ACC112 (cell line): ENCODE measurements around the gene TRABD2B.

Experiments used
- H2AFZ ChIP-seq: fragments of 200-600 bp; sonication (generic); one replicate; pipeline ENCODE4 v1.6.0; 2017; ENCODE audit warnings: antibody characterized with exemption, low read length; ENCODE audit not compliant: unreplicated experiment
- H3K27ac ChIP-seq: fragments of 200-600 bp; sonication (generic); 2 replicates; pipeline ENCODE4 v1.5.1; 2014; ENCODE audit warnings: low read depth, mild to moderate bottlenecking, antibody characterized with exemption, low read length, moderate library complexity
- H3K27me3 ChIP-seq: fragments of 200-600 bp; sonication (generic); 2 replicates; pipeline ENCODE4 v1.6.1; 2014; ENCODE audit warnings: mild to moderate bottlenecking, antibody characterized with exemption, low read length, moderate library complexity, mixed read lengths; ENCODE audit not compliant: insufficient read depth
- H3K36me3 ChIP-seq: fragments of 200-600 bp; sonication (generic); 2 replicates; pipeline ENCODE4 v1.6.1; 2016; ENCODE audit warnings: mild to moderate bottlenecking, antibody characterized with exemption, low read length, moderate library complexity, mixed read lengths; ENCODE audit not compliant: insufficient read depth
- H3K4me1 ChIP-seq: fragments of 200-600 bp; sonication (generic); one replicate; pipeline ENCODE4 v1.6.1; 2016; ENCODE audit warnings: low read length, mixed read lengths; ENCODE audit not compliant: insufficient read depth, unreplicated experiment, control insufficient read depth
- H3K4me3 ChIP-seq: fragments of 200-600 bp; sonication (generic); 2 replicates; pipeline ENCODE4 v1.5.1; 2014; ENCODE audit warnings: mild to moderate bottlenecking, low read depth, low read length
- H3K79me2 ChIP-seq: fragments of 200-600 bp; sonication (generic); one replicate; pipeline ENCODE4 v1.6.0; 2016; ENCODE audit warnings: low read length; ENCODE audit not compliant: control insufficient read depth, unreplicated experiment, insufficient read depth

The TRABD2B gene

DNA sequence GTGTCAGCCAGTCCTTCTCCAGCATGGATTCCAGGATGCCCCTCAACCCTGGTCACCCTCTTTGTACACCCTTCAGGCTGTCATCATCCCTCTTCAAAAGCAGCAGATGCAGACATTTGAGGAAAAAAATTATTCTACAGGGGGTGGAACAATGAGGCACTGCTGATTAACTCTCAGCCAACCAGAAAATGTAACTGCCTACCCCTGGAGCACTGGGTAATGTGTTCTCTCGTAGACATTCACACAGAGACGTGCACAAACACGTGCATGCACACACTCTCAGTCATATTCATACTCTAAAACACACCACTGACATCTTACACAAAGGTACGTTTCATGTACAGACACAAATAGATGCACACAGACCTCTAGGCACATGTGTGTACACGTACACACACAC, 175.4 kb downstream of the TRABD2B start:
- Histone ChIP-seq H3K79me2 (no peaks in the 10 kb centered on the region), H3K36me3 (no peaks in the 10 kb centered on the region), H3K27me3 (no peaks in the 10 kb centered on the region), H2AFZ (no peak overlapping the region), H3K4me3 (no peak overlapping the region), H3K4me1 (no peaks in the 10 kb centered on the region), H3K27ac (no peak overlapping the region)

DNA sequence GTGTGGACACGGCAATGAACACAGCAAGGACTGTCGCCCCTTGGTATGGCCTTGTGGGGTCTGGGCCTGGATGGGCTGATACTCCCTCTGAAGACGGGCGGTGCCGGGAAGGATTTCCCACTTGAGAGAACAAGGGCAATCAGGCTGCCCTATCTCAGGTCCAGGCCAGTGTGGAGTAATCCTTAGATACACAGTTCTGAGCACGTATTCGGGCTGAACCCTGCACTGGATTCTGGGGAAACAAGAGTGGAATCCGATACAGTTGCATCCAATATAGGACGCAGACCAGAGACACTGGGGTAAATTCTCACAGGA, 177.7 kb downstream of the TRABD2B start:
- Histone ChIP-seq H3K4me1 (no peaks in the 10 kb centered on the region), H3K36me3 (no peaks in the 10 kb centered on the region), H2AFZ (no peak overlapping the region), H3K27ac (no peak overlapping the region), H3K27me3 (no peaks in the 10 kb centered on the region), H3K79me2 (no peaks in the 10 kb centered on the region), H3K4me3 (no peak overlapping the region)

DNA sequence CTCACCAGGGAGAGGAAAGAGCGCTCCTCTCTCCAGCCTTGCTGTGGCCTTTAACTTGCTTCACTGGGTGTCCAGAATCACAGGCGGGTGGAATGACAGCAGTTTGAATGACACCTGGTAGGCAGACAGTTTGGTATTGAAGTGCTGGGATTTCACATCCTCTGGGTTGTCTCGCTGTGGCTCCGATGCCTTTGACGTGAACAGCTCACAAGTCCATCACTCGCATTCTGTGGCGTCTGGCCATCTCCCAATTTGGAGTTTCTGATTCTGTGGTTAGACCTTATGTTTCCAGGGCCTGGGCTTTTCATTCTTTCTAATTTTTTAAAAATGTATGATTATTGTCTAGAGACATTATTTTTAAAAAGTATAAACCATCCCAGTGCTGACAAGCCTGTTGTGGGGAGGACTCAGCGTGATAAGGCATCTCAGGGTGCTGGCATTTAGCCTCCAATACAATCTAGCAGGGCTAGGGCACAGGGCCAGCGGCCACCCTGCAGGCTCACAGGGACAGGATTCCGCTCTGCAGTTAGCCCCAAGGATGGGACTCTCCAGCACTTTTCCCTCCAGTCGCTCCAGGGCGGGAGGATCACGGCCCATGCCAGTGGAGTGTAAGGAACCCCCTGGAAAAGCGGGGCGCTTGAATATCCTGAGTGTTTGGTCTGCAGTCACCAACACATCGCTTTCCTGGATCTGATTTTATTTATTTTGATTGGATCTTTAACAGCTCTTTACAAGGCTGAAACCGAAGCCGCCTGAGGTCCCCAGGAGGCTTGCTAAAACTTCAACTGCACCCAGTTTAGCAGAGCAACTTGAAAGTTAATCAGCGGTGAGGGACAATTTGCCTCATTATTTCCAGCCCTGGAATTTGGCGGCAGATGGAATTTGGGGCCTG, 178.3 kb downstream of the TRABD2B start:
- no peak overlapping the region for H3K4me3 ChIP-seq
- no peak overlapping the region for H3K27ac ChIP-seq
- no peak overlapping the region for H2AFZ ChIP-seq
- no peaks in the 10 kb centered on the region for H3K27me3 ChIP-seq
- H3K79me2 ChIP-seq: no peaks in the 10 kb centered on the region
- no peaks in the 10 kb centered on the region for H3K36me3 ChIP-seq
- H3K4me1 ChIP-seq: no peaks in the 10 kb centered on the region

DNA sequence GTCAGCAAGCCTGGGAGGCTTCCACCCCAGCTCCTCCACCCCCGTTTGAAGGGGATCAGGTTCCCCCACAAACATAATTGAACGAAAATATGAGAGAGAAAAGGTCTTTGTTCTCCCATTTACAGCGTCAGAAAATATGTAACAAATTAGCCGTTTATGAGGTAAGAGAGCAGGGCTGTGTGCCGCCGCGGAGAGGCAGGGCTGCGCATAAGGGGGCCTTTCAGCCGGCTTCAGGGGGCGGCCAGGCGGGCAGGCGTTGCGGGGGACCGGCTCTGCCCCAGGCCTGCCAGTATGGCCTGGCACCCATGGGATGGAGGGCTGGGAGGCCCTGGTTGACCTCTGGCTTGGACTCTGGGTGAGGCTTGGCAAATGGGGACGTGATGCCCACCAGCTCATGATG, 179.3 kb downstream of the TRABD2B start:
- H3K4me3 ChIP-seq: no peak overlapping the region
- no peak overlapping the region for H2AFZ ChIP-seq
- no peaks in the 10 kb centered on the region for H3K79me2 ChIP-seq
- H3K36me3 ChIP-seq: no peaks in the 10 kb centered on the region
- H3K27ac ChIP-seq: no peak overlapping the region
- no peaks in the 10 kb centered on the region for H3K4me1 ChIP-seq
- no peaks in the 10 kb centered on the region for H3K27me3 ChIP-seq

DNA sequence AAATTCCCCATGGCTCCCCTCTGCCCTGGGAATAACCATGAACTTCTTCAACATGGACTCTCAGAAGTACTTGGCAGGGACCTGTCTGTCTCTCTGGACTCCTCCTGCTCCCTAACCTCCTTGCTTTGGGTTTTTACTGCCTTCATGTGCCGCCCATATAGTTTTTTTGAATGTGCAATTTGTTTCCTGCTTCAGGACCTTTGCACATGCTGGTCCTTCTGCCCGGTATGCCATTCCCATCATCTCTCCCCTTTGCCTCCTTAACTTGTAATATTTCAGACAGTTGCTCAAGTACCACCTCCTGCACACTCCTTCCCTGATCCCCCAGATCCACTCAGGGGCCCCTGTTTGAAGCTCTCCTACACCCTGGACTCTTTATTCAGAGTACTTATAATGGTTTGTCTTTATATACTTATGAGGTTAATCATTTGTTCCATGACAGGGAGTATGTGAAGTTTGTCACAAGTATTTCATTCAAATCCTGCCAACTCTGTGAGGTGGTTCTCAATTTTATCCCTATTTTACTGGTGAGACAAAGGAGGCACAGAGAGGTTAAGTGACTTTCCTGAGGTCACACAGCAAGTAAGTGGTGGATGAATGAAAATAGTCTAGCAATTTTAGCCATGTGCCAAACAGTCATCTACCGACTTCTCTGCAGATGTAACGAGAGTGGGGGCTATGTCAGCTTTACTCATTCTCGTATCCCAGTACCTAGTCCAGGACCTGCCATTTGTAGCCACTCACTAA, 180.7 kb downstream of the TRABD2B start:
- Histone ChIP-seq H3K79me2 (no peaks in the 10 kb centered on the region), H3K4me1 (no peaks in the 10 kb centered on the region), H3K4me3 (no peak overlapping the region)

DNA sequence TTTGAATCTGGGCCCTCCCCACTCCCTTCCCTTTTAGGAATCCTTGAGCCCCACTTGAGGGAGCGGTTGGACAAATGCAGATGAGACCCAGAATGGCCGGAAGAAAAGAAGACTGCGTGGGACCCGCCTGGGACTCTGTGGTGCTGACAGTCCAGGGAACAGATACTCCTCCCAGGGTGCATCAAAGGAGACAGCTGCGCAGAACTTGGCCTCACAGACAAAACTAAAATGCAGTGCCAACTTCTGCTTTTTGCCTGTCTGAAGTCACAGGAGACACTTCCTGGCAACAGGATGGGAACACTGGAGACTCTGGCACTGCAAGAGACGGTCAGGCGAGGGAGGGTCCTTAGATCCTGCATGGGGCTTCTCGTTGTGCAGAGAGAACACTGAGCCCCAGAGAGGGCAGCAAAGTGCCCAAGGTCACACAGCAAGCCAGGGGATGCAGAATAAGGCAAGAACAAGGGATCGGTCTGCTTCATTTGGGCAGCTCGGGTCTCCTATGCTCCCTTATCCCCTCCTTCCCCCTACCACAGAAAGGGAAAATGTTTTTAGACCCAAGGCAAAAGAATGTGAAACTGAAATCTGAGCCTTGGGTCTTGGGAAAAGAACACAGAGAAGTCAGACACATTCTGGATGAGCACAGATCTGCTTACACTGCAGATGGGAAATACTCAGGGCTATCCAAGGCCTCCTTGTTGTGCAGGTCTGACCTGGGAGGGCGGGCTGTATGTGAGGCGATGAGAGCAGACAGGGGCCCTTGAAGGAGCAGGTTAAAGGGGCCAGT, 182.4 kb downstream of the TRABD2B start:
- H3K79me2 ChIP-seq: no peaks in the 10 kb centered on the region
- no peak overlapping the region for H2AFZ ChIP-seq
- H3K27ac ChIP-seq: no peak overlapping the region
- no peaks in the 10 kb centered on the region for H3K27me3 ChIP-seq
- no peaks in the 10 kb centered on the region for H3K36me3 ChIP-seq
- H3K4me3 ChIP-seq: no peak overlapping the region
- H3K4me1 ChIP-seq: no peaks in the 10 kb centered on the region

More for the DNA sequence above, 180.7 kb downstream of the TRABD2B start:
- no peak overlapping the region for H3K27ac ChIP-seq
- no peaks in the 10 kb centered on the region for H3K27me3 ChIP-seq
- H3K36me3 ChIP-seq: no peaks in the 10 kb centered on the region
- no peak overlapping the region for H2AFZ ChIP-seq

DNA sequence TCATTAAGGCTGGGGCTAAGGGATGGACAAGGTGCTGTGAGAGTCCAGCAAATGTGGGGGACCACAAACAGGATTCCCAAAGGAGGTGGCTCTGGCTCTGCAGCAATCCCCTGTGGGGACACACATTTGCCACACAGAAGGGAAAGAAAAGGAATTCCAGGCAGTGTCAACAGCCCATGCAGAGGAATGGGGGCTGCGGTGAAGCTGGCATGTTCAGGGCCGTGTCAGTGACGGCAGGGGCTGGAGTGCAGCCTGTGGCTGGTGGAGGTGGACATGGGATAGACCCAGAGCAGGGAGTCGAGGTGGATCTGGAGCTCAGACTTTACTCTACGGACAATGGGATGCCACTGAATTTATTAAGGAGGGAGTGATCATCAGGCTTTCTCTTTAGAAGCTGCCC, 183.2 kb downstream of the TRABD2B start:
- Histone ChIP-seq H3K4me1 (no peaks in the 10 kb centered on the region), H3K4me3 (no peak overlapping the region), H2AFZ (no peak overlapping the region), H3K79me2 (no peaks in the 10 kb centered on the region), H3K27me3 (no peaks in the 10 kb centered on the region), H3K27ac (no peak overlapping the region), H3K36me3 (no peaks in the 10 kb centered on the region)

DNA sequence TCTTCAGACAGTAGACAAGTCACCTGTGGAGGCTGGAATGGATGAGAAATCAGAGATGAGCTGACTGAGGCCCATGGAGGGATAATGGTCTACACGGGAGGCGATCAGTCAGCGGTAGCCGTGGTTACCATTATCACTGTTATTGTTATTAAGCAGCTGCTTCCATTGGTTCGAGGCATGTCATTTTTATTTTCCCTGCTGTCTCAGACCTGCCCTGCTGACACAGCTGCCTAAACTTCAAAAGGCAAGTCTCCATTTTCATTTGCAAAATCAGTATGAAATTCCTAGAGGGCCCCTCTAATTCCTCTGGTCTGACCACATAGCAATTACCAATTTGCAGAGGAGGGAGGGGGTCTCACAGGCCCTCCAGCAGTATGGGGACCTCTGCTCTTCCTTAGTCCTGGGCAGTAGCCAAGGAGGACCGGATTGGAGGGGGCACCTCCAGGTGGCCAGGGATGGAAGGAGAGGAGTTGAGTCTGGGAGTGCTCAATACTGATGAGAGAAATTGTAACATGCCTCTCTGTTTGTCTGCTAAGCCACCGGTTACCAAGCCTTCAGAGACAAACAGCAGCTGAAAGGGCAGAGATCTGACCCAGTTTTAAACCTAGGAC, 184.2 kb downstream of the TRABD2B start:
- no peak overlapping the region for H2AFZ ChIP-seq
- no peaks in the 10 kb centered on the region for H3K79me2 ChIP-seq
- no peak overlapping the region for H3K27ac ChIP-seq
- no peaks in the 10 kb centered on the region for H3K4me1 ChIP-seq
- H3K36me3 ChIP-seq: no peaks in the 10 kb centered on the region
- no peaks in the 10 kb centered on the region for H3K27me3 ChIP-seq
- H3K4me3 ChIP-seq: no peak overlapping the region

DNA sequence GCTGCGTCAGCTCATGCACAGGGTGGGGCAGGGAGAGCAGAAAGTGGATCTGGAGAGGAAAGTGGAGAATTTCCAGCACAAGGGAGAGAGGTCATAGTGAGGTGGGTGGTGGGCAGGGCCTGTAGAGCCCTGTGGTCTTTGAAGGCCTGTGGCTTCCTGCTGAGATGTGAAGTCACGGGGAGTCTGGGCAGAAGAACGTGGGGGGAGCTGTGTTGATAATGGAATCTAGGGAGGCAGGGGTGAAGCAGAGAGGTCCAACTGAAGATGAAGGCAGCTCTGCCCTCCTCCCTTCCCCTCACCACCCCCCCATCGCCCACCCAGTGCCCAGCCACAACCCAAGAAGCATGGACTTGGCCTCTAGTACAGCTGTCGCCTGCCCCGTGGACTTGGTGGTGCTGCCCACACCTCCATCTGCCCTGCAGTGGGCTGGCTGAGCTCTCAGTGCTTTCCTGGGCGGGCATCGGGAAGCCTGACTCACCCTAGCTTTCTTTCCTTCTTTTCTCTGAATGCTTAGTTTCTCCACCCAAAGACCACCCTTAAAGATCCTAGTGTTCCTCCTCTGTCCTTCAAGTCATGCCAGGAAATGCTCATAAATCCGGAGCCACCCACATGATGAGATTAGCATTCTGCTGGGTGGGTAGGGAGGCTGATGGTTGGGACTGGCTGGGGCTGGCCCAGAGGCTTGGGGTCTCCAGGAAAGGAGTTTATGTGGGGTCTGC, 186.1 kb downstream of the TRABD2B start:
- no peaks in the 10 kb centered on the region for H3K27me3 ChIP-seq
- H3K4me1 ChIP-seq: no peaks in the 10 kb centered on the region
- H3K27ac ChIP-seq: no peak overlapping the region
- H3K4me3 ChIP-seq: no peak overlapping the region
- H2AFZ ChIP-seq: no peak overlapping the region
- no peaks in the 10 kb centered on the region for H3K79me2 ChIP-seq
- no peaks in the 10 kb centered on the region for H3K36me3 ChIP-seq
